ENCODE measurements around the gene ATP5F1E.
"Not testable (repeated sequence)": the region's sequence is repeated elsewhere in the genome, so short reads cannot be mapped to it uniquely, and the experiment has no call there.

The ATP5F1E gene

DNA sequence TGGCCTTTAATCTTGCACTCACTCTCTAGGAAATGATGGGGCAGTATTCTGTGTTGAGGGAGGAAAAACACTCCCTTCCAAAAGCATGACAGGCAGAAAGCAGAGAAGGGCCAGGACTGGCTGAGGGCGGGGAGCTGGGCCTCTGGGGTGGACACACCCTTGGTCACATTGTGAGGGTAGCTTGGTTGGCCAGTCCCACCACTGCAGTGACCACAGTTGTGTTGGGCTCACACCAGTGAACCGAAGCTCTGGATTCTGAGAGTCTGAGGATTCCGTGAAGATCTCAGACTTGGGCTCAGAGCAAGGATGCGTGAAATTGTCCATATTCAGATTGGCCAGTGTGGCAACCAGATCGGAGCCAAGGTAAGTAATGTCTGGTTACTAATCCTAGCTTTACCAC lies 12.9 kb downstream of the ATP5F1E start, which contains the start of gene TUBB1:
Gene TUBB1, plus strand, starts transcription at position 213 of the 400 bp plus-strand sequence. Its CDS starts 94 bp downstream, at position 307.
- no peak for DNase-seq (ENCODE audit: low read depth)

DNA sequence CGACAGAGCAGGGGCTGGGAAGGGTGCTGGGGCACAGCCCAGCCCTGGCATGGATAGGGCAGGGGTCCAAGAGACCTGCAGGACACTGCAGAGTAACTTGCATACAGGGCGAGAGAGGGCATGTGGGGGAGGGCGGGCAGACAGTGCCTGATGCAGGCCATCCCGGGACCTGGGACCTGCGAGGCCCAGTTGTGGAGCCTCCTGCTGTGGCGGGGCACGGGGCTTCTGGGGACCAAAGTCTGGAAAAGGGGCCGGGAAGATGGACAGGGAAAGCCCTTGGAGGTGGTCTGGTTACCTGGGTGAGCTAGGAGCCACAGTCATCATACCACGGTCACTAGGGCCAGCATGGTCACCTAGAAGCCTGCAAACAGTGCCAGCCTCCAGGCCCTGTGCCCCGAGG lies 13.3 kb downstream of the ATP5F1E start:
- no peak for DNase-seq (ENCODE audit: low read depth)

GRCh38 chr20:59017493-59018231 lies 14.5 kb downstream of the ATP5F1E start:
- no peak for DNase-seq (ENCODE audit: low read depth)

DNA sequence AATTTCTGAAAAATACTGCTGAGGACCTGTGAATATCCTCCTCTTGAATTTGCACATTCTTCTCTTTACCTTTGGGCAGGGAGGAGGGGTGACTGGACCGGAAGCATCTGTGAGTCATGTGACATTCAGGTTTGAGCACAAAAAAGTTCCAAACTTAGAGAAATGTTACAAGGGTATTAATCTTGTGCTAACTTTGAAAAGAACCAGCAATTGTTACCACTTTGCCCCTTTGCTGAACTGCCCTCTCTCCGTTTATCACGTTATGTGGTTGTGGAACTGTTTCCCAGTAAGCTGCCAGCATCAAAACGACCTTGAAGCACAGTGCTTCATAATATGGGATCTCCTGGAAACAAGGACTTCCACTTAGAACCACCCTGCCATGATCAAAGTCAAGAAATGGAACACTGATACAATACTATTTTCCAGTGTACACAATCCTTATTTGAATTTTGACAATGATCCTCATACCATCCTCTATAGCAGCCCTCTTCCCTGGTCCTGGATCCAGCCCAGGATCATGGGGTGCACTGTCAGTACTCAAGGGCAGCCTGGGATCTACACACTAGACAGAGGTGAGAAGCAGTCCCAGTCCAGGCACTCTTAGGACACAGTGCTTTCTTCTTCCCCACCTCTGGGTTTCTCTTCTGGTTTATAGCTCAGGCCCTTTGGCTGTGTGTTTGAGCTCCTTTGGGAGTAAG lies 15.2 kb downstream of the ATP5F1E start:
- no peak for DNase-seq (ENCODE audit: low read depth)

GRCh38 chr20:59015812-59016711 lies 16.1 kb downstream of the ATP5F1E start:
- DNase-seq (ENCODE audit: low read depth), result no peak

- DNase-seq (ENCODE audit: low read depth), result no peak
These were observed 16.7 kb downstream of the ATP5F1E start for GRCh38 chr20:59015411-59015810.

DNA sequence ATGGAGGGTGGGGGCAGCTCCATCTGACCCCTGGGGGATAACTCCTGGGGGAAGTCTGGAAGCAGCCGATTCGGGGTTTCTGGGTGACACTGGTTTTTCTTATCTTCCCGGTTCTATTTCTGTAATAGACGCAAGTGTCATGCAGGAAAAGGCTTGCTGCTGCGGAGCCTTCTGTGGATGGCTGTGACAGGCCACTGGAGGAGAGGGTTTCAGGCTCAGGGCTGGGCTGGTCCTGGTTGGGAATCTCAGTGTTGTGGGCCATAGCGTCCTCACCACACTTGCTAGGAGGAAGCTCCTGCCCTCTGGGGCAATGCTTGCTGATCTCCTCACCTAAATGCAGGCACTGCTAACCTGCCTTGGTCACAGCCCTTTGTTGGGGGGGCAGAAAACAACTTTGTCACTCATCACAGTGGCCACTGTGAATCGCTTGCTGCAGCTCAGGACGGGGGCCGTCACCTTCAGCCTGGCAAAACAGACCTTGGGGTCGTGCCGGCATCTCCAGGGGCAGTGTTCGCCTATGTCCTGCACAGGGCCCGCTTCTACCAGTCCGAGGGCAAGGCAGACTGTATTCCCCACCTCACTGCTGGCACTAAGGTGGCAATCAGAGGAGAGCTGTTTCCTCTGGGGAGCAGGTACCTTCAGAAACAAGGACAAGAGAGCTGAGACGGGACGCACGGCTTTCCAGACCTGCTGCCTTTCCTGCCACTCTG lies 17.3 kb downstream of the ATP5F1E start:
- DNase-seq (ENCODE audit: low read depth), result no peak

DNA sequence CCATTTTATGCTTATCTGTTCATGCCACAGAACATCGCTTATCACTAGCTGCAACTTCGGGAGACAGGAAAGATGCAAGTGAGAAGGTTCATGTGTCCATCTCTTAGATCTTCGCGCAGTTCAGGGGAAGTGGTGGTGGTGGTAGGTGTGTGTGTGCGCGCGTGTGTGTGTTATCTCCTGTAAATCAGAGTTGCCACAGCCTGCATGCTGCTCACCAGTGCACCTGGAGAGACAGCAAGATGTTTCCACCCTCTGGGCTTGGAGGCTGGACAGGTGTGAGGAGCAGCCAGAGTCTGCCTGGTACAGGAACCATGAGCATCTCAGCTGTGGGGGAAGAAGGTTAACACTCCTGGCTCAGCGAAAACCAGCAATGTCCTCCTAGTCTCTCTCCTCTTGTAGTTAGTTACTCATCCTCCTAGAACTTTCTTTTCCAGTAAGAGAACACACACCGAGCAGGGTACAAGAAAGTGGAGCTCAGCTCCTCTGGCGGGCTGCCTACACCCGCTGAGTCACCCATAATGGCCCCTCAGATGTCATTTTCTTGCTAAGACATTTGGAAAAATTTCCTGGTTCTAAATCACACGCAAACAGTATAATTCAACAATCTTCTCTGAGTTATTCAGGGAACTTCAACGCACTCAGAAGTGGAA lies 18.1 kb downstream of the ATP5F1E start:
- DNase-seq (ENCODE audit: low read depth), result no peak

- DNase-seq (ENCODE audit: low read depth), result no peak
These were observed 18.8 kb downstream of the ATP5F1E start for GRCh38 chr20:59013031-59013951.

DNA sequence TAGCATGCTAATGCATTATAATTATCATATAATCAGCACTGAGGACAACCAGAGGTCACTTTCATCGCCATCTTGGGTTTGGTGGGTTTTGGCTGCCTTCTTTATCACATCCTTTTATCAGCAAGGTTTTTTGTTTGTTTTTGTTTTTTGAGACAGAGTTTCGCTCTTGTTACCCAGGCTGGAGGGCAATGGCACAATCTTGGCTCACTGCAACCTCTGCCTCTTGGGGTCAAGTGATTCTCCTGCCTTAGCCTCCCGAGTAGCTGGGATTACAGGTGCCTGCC lies 20.3 kb downstream of the ATP5F1E start:
- DNase-seq (ENCODE audit: low read depth), result not testable (repeated sequence)

GRCh38 chr20:59010995-59011873 lies 20.9 kb downstream of the ATP5F1E start:
- no peak for DNase-seq (ENCODE audit: low read depth)

GRCh38 chr20:59010321-59010994 lies 21.7 kb downstream of the ATP5F1E start:
- DNase-seq (ENCODE audit: low read depth), result no peak

- DNase-seq (ENCODE audit: low read depth), result no peak
These were observed 23.3 kb downstream of the ATP5F1E start for GRCh38 chr20:59008715-59009336.

- DNase-seq (ENCODE audit: low read depth), result no peak
These were observed 24.2 kb downstream of the ATP5F1E start for GRCh38 chr20:59007665-59008511.

DNA sequence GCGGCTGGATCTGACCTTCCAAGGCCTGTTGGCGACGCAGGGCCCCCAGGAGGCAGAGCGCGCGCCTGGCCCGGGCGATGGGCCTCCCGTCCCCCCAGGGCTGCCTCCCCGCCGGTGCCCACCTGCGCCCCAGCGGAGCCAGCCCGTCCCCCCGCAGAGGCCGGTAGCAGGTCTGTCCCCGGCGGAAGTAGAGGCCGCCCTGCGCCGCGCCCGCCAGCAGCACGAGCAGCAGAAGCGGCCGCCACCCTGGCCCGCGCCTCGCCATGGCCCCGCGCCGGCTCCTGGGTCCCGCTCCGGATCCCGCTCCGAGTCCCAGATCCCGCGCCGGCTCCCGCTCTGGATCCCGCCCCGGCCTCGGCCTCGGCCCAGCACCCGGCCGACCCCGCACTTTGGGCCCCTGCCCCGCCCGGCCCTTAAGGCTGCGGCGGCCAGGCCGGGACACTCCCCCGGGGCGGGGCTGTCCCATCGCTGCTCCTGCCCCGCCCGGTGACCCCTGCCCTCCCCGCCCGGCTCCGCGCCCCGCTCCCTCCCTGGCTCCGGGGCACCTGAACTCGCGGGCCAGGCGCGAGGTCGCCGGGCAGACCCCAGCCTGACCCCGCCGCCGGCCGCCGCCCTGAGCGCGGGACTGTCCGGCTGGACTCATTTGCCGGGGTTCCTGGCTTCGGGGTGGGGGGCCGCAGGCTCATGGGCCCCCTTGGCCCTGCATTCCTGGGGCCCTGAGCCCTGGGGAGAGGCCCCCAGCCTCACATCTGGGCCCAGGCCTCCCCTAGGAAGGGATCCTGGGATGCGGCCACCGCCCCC lies 25.1 kb downstream of the ATP5F1E start, which contains the start of gene CTSZ:
Gene CTSZ, minus strand, starts transcription at position 391 of the 801 bp plus-strand sequence. Its CDS starts 126 bp downstream, at position 265.
- peak; percentile 23 for DNase-seq (ENCODE audit: low read depth)

- DNase-seq (ENCODE audit: low read depth), result no peak
These were observed 25.8 kb downstream of the ATP5F1E start for GRCh38 chr20:59006167-59006863.
